ENCODE results near the gene AADAC. TPM values are rescaled to one million over a fixed set of nuclear protein-coding genes. Genes with fewer than 3 reads are reported as not detected.
A peak's percentile ranks its signal among the peaks of the same experiment; 100 is the strongest.

The AADAC gene
- polyA plus RNA-seq, 1 experiment: not detected

DNA sequence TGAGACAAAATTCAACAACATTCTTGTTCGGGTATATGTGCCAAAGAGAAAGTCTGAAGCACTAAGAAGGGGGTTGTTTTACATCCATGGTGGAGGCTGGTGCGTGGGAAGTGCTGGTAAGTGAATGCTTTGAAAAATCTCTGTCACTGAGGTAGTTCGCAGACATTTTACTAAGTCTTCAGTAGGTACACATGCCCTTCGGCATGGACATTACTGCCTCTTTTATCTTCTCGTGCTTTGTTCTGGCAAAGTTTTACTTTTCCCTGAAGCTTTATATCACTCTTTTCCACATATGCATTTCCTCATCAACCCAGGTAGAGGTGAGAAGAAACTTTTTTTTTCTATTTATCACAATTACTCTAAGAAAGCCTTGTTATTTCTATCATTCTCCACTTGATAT, 3.6 kb downstream of the AADAC start:
- no peak for DNase-seq (ENCODE audit: low read depth, low spot score)
- H3K27ac ChIP-seq (ENCODE audit: low read depth, low read length): no peak overlapping the region
- no peak overlapping the region for H3K4me3 ChIP-seq (ENCODE audit: low read depth, low read length)
- ChIA-PET CTCF (interaction anchor here (0.6 to 3.0 kb wide), 4 partner anchors 19 to 1029 kb away, joined by 3 to 11 read pairs (median 4); no protein-coding TSS in a partner anchor), POLR2A (no interaction called here)
- H3K9me3 ChIP-seq (ENCODE audit: control insufficient read depth, insufficient read depth, low read length): no peaks in the 10 kb centered on the region
- no peaks in the 10 kb centered on the region for H3K27me3 ChIP-seq (ENCODE audit: control insufficient read depth, insufficient read depth, low read length)
- TF ChIP-seq, protein P1, sequence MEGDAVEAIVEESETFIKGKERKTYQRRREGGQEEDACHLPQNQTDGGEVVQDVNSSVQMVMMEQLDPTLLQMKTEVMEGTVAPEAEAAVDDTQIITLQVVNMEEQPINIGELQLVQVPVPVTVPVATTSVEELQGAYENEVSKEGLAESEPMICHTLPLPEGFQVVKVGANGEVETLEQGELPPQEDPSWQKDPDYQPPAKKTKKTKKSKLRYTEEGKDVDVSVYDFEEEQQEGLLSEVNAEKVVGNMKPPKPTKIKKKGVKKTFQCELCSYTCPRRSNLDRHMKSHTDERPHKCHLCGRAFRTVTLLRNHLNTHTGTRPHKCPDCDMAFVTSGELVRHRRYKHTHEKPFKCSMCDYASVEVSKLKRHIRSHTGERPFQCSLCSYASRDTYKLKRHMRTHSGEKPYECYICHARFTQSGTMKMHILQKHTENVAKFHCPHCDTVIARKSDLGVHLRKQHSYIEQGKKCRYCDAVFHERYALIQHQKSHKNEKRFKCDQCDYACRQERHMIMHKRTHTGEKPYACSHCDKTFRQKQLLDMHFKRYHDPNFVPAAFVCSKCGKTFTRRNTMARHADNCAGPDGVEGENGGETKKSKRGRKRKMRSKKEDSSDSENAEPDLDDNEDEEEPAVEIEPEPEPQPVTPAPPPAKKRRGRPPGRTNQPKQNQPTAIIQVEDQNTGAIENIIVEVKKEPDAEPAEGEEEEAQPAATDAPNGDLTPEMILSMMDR (IDR thresholded peaks at IDR 0.05; ENCODE audit: low read depth, low read length): no peak

DNA sequence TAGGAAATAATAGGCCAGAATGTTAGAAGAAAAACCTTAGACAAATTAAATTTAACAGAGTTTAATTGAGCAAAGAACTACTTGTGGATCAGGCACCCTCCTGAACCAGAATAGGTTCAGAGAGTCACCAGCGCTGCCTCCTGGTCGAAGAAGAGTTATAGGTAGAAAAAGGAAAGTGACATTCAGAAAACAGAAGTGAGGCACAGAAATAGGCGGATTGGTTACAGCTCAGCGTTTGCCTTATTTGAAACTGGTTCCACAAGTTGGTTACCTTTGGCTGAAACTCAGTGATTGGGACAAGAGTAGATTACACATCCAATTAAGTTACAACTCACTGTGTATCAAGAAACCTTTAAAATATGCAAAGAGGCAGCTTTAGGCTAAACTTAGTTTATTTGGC, 4.4 kb downstream of the AADAC start:
- no peaks in the 10 kb centered on the region for H3K27me3 ChIP-seq (ENCODE audit: control insufficient read depth, insufficient read depth, low read length)
- no peak overlapping the region for H3K4me3 ChIP-seq (ENCODE audit: low read depth, low read length)
- CTCF ChIA-PET: no interaction called here
- POLR2A ChIA-PET: no interaction called here
- H3K9me3 ChIP-seq (ENCODE audit: control insufficient read depth, insufficient read depth, low read length): no peaks in the 10 kb centered on the region
- TF ChIP-seq, protein P1 (IDR thresholded peaks at IDR 0.05; ENCODE audit: low read depth, low read length): no peak
- H3K27ac ChIP-seq (ENCODE audit: low read depth, low read length): no peak overlapping the region
- DNase-seq (ENCODE audit: low read depth, low spot score): no peak

DNA sequence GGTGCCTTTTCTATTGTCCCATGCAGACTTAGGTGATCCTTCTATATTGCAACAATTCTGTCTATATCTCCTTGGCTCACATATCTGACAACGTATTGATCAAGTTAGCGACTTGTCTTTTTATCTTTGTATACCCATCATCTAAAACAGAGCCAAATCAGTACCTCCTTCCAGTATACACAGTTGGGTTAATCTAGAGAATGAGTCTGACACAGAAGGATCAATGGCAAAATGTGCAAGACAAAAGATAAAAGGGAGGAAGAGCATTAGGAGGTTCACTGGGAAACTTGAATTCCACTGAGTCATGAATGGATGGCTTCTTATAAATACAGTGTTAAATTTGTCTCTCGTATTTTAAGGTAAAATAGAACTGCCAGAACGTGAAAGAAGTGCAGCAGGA, 6.0 kb downstream of the AADAC start:
- POLR2A ChIA-PET: no interaction called here
- Histone ChIP-seq H3K27me3 (ENCODE audit: control insufficient read depth, insufficient read depth, low read length) (no peaks in the 10 kb centered on the region), H3K27ac (ENCODE audit: low read depth, low read length) (no peak overlapping the region), H3K9me3 (ENCODE audit: control insufficient read depth, insufficient read depth, low read length) (no peaks in the 10 kb centered on the region), H3K4me3 (ENCODE audit: low read depth, low read length) (no peak overlapping the region)
- TF ChIP-seq, protein P1 (IDR thresholded peaks at IDR 0.05; ENCODE audit: low read depth, low read length): no peak
- CTCF ChIA-PET: interaction anchor here (0.6 kb wide), 2 partner anchors 99 to 274 kb away, joined by 4 read pairs; no protein-coding TSS in a partner anchor
- no peak for DNase-seq (ENCODE audit: low read depth, low spot score)

GRCh38 chr3:151827816-151828215, 13.9 kb downstream of the AADAC start:
- Histone ChIP-seq H3K27me3 (ENCODE audit: control insufficient read depth, insufficient read depth, low read length) (no peaks in the 10 kb centered on the region), H3K27ac (ENCODE audit: low read depth, low read length) (no peak overlapping the region), H3K9me3 (ENCODE audit: control insufficient read depth, insufficient read depth, low read length) (no peaks in the 10 kb centered on the region), H3K4me3 (ENCODE audit: low read depth, low read length) (no peak overlapping the region)
- POLR2A ChIA-PET: no interaction called here
- TF ChIP-seq, protein P1 (IDR thresholded peaks at IDR 0.05; ENCODE audit: low read depth, low read length): no peak
- no peak for DNase-seq (ENCODE audit: low read depth, low spot score)
- CTCF ChIA-PET: no interaction called here

- DNase-seq (ENCODE audit: low read depth, low spot score): peak; percentile 8
- H3K9me3 ChIP-seq (ENCODE audit: control insufficient read depth, insufficient read depth, low read length): no peaks in the 10 kb centered on the region
- no peak overlapping the region for H3K4me3 ChIP-seq (ENCODE audit: low read depth, low read length)
- H3K27ac ChIP-seq (ENCODE audit: low read depth, low read length): no peak overlapping the region
- ChIA-PET POLR2A (no interaction called here), CTCF (interaction anchor here (0.7 to 6.2 kb wide), 9 partner anchors 11 to 608 kb away, joined by 3 to 112 read pairs (median 10); no protein-coding TSS in a partner anchor)
- H3K27me3 ChIP-seq (ENCODE audit: control insufficient read depth, insufficient read depth, low read length): no peaks in the 10 kb centered on the region
- TF ChIP-seq, protein P1 (IDR thresholded peaks at IDR 0.05; ENCODE audit: low read depth, low read length): no peak
Measured at GRCh38 chr3:151835751-151836525, 22.0 kb downstream of the AADAC start.
